ENCODE data around the gene STEAP1.

- TF ChIP-seq CTCF (IDR thresholded peaks at IDR 0.05) (no peak), POLR2AphosphoS5 (IDR thresholded peaks at IDR 0.05) (no peak), EP300 (IDR thresholded peaks at IDR 0.05) (no peak), POLR2A (IDR thresholded peaks at IDR 0.05; ENCODE audit: low read depth) (no peak)
Measured at GRCh38 chr7:90163534-90163933, 9.3 kb downstream of the STEAP1 start.
